Measurements from ENCODE around the gene SFT2D2. TPM values are rescaled to one million over a fixed set of nuclear protein-coding genes. Genes with fewer than 3 reads are reported as not detected.

SFT2D2 gene
- total RNA-seq, 4 donors from 2014 or later = 43.7 to 81.3 (median 53.2) TPM

DNA sequence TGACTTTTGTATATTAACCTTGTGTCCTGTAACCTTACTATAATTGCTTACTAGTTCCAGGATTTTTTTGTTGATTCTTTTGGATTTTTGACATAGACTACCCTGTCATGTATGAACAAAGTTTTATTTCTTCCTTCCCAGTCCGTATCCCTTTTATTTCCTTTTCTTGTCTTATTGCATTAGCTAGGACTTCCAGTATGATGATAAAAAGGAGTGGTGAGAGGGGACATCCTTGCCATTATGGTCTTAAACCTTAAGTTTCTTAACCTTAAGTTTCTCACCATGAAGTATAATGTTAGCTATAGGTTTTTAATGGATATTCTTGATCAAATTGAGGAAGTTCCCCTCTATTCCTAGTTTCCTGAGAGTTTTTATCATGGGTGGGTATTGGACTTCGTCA is 30.4 kb downstream of the SFT2D2 start:
- H3K4me3 ChIP-seq (ENCODE audit: low read depth, poor library complexity, severe bottlenecking) = no peak overlapping the region
- 90 to 98% methylated on average over 2 of the region's 2 CpGs for WGBS, 2 donors
- DNase-seq (ENCODE audit: low spot score in 2 of 2) = no peak
- intact Hi-C loops (cut with DNase I; ENCODE audit: low total_unique reads) = no loop called here
- TF ChIP-seq POLR2A (IDR thresholded peaks at IDR 0.05) = no peak
- TF ChIP-seq, protein P1, sequence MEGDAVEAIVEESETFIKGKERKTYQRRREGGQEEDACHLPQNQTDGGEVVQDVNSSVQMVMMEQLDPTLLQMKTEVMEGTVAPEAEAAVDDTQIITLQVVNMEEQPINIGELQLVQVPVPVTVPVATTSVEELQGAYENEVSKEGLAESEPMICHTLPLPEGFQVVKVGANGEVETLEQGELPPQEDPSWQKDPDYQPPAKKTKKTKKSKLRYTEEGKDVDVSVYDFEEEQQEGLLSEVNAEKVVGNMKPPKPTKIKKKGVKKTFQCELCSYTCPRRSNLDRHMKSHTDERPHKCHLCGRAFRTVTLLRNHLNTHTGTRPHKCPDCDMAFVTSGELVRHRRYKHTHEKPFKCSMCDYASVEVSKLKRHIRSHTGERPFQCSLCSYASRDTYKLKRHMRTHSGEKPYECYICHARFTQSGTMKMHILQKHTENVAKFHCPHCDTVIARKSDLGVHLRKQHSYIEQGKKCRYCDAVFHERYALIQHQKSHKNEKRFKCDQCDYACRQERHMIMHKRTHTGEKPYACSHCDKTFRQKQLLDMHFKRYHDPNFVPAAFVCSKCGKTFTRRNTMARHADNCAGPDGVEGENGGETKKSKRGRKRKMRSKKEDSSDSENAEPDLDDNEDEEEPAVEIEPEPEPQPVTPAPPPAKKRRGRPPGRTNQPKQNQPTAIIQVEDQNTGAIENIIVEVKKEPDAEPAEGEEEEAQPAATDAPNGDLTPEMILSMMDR (IDR thresholded peaks at IDR 0.05) = no peak

DNA sequence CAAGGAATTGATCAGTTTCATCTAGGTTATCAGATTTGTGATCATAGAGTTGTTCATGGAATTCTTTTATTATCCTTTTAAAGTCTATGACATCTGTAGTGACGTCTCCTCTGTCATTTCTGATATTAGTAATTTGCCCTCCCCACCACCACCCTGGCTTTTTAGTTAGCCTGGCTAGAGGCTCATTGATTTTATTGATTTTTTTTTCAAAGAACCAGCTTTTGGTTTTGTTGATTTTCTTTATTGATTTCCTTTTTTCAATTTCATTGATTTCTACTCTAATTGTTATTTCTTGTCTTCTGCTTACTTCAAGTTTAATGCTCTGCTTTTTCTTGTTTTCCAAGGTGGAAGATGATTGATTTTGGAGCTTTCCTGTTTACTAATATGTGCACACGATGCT is 31.6 kb downstream of the SFT2D2 start:
- no peak for TF ChIP-seq POLR2A (IDR thresholded peaks at IDR 0.05)
- TF ChIP-seq, protein P1 (IDR thresholded peaks at IDR 0.05) = no peak
- no peak for DNase-seq (ENCODE audit: low spot score in 2 of 2)
- H3K4me3 ChIP-seq (ENCODE audit: low read depth, poor library complexity, severe bottlenecking) = no peak overlapping the region
- 49 to 50% methylated on average over 2 of the region's 2 CpGs for WGBS, 2 donors
- intact Hi-C loops (cut with DNase I; ENCODE audit: low total_unique reads) = no loop called here

DNA sequence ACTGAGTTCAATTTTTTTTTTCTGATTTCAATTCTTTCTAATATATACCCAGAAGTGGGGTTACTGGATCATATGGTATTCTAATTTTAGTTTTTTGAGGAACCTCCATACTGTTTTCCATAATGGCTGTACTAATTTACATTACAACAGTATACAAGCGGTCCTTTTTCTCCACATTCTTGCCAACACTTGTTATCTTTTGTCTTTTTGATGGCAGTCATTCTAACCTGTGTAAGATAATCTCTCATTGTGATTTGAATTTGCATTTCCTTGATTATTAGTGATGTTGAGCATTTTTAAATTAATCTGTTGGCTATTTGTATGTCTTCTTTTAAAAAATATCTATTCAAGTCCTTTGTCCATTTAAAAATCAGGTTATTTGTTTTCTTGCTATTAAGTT is 33.8 kb downstream of the SFT2D2 start:
- intact Hi-C loops (cut with DNase I; ENCODE audit: low total_unique reads) = no loop called here
- no peak for DNase-seq (ENCODE audit: low spot score in 2 of 2)
- TF ChIP-seq, protein P1 (IDR thresholded peaks at IDR 0.05) = no peak
- no peak for TF ChIP-seq POLR2A (IDR thresholded peaks at IDR 0.05)
- 97 to 100% methylated on average over 1 of the region's 1 CpG for WGBS, 2 donors
- no peak overlapping the region for H3K4me3 ChIP-seq (ENCODE audit: low read depth, poor library complexity, severe bottlenecking)

DNA sequence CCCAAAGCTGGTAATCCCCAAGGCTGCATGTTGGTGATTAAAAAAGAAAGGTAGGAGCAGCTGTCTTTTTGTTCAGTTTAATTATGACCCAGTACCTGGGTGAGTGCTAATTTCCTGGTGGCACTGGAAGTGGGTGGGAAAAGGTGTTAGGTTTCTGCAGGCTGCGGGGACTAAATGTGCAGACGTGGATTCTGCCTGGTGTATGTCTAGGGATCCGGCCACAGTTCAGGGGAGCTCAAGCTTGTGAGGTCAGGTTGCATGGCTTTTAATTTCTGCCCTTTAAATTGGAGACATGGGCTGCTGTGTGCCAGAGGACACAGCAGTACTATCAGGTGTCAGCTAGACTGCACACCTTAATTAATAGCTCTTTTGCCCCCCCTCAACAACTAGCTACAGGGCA is 34.6 kb downstream of the SFT2D2 start:
- TF ChIP-seq, protein P1 (IDR thresholded peaks at IDR 0.05) = no peak
- TF ChIP-seq POLR2A (IDR thresholded peaks at IDR 0.05) = no peak
- H3K4me3 ChIP-seq (ENCODE audit: low read depth, poor library complexity, severe bottlenecking) = no peak overlapping the region
- intact Hi-C loops (cut with DNase I; ENCODE audit: low total_unique reads) = no loop called here
- DNase-seq (ENCODE audit: low spot score in 2 of 2) = no peak
- 90 to 98% methylated on average over 3 of the region's 3 CpGs for WGBS, 2 donors

DNA sequence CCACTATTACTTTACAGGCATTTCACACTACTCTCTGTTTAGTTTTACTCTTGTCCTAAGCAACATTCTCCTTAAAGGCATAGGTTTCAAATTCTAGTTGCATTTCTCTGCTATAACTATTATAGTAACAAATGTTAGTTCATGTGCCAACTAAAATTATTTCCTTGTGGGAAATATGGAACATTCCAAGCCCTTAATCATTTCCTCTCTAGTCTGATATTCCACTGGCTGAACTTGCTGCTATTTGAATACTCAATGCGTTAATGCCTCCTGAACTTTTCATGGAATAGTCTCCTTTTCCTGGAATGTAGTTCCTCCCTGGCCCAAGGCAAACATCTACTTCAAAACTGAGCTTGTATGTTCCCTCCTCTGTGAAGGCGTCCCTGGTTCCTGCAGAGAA is 35.6 kb downstream of the SFT2D2 start:
- intact Hi-C loops (cut with DNase I; ENCODE audit: low total_unique reads) = no loop called here
- no peak for DNase-seq (ENCODE audit: low spot score in 2 of 2)
- TF ChIP-seq, protein P1 (IDR thresholded peaks at IDR 0.05) = no peak
- no peak for TF ChIP-seq POLR2A (IDR thresholded peaks at IDR 0.05)
- H3K4me3 ChIP-seq (ENCODE audit: low read depth, poor library complexity, severe bottlenecking) = no peak overlapping the region
- WGBS, 2 donors = 4 to 15% methylated on average over 2 of the region's 2 CpGs

DNA sequence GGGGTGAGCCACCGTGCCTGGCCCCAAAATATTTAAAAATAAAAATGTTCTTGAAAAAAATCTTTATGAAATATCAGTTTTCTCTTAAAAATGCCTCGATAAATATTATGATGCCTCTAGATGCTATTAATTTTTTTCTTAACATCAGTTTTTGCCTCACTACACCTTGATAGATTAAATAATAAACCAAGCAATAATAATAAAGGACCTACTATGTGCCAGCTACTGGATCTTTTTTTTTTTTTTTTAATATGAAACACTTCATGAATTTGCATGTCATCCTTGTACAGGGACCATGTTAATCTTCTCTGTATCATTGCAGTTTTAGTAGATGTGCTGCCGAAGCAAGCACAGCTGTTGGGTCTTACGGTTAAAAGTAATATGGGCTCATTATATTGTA is 37.3 kb downstream of the SFT2D2 start:
- intact Hi-C loops (cut with DNase I; ENCODE audit: low total_unique reads) = no loop called here
- no peak for DNase-seq (ENCODE audit: low spot score in 2 of 2)
- TF ChIP-seq POLR2A (IDR thresholded peaks at IDR 0.05) = no peak
- TF ChIP-seq, protein P1 (IDR thresholded peaks at IDR 0.05) = no peak
- no peak overlapping the region for H3K4me3 ChIP-seq (ENCODE audit: low read depth, poor library complexity, severe bottlenecking)
- 95% methylated on average over 4 of the region's 4 CpGs for WGBS, 2 donors
